ENCODE data around the gene MYOM1.

The MYOM1 gene

GRCh38 chr18:3156325-3156640 lies 63.5 kb downstream of the MYOM1 start:
- Histone ChIP-seq H3K36me3 (ENCODE audit: insufficient read depth, low read length) (no peaks in the 10 kb centered on the region), H3K27me3 (ENCODE audit: insufficient read depth, low read length) (no peaks in the 10 kb centered on the region), H3K4me1 (ENCODE audit: insufficient read depth, low read length) (no peaks in the 10 kb centered on the region), H3K4me3 (ENCODE audit: low read length) (no peak overlapping the region), H3K9me3 (ENCODE audit: low read length) (no peaks in the 10 kb centered on the region), H2AFZ (ENCODE audit: low read depth, low read length) (no peak overlapping the region)

DNA sequence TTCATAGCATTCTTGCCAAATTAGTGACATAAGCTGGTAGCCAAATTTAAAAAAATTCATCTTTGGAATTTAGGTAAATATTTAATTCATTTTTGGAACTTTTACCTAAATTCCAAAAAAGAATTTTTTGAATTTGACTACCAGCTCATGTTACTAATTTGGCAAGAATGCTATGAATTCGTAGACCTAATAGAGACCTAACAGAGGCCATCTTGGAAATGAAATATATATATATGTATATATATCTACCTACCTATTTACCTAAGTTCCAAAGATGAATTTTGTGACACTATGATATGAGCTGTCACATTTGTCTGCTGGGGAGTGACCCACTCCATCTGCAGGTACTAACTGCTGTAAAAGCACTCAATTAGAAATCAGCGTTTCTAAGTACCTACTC lies 65.6 kb downstream of the MYOM1 start:
- H3K27me3 ChIP-seq (ENCODE audit: insufficient read depth, low read length), result no peaks in the 10 kb centered on the region
- H3K4me3 ChIP-seq (ENCODE audit: low read length), result no peak overlapping the region
- no peaks in the 10 kb centered on the region for H3K36me3 ChIP-seq (ENCODE audit: insufficient read depth, low read length)
- H3K4me1 ChIP-seq (ENCODE audit: insufficient read depth, low read length), result no peaks in the 10 kb centered on the region
- no peaks in the 10 kb centered on the region for H3K9me3 ChIP-seq (ENCODE audit: low read length)
- no peak overlapping the region for H2AFZ ChIP-seq (ENCODE audit: low read depth, low read length)

DNA sequence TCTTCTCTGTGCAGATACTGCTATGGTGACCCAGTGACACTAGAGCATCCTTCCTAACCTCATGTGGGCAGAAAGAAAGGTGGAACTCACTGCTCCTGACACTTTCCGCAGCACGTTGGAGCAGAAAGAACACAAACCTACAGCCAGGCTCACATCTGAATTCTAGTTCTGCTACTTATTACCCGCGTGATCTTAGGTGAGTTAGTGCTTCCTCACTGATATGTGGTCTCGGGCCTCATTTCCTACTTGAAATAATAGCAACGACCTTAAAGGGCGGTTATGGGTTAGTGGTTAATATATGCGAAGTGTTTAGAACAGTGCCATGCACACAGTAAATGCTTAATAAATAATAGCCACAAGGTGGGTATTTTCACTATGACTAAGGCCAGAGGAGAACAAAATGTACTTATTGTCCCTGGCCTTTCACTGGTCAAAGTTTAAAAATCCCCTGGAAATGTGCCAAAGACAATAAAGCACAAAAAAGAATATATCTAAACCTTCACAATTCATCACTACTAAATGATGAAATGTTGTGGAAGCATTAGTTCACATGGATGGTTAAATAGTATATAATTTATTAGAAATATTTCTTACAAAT lies 66.6 kb downstream of the MYOM1 start:
- Histone ChIP-seq H3K4me1 (ENCODE audit: insufficient read depth, low read length) (no peaks in the 10 kb centered on the region), H3K4me3 (ENCODE audit: low read length) (no peak overlapping the region), H3K9me3 (ENCODE audit: low read length) (no peaks in the 10 kb centered on the region), H3K36me3 (ENCODE audit: insufficient read depth, low read length) (no peaks in the 10 kb centered on the region), H3K27me3 (ENCODE audit: insufficient read depth, low read length) (no peaks in the 10 kb centered on the region), H2AFZ (ENCODE audit: low read depth, low read length) (no peak overlapping the region)

DNA sequence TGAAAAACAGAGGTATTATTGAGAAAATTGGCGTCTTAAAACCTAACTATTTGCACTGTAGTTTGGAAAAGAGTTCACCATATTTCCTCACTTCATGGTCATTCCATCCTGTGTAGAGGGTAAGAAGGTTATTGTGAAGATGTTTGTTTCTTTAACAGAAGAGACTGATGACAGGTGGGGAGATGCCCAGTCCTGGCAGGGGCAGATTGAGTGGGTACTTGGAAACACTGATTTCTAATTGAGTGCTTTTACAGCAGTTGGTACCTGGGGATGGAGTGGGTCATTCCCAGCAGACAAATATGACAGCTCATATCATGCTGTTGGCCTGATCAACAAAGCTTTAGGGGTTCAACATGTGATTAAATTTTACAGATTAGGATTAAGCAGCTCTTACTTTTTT lies 67.5 kb downstream of the MYOM1 start:
- H3K27me3 ChIP-seq (ENCODE audit: insufficient read depth, low read length), result no peaks in the 10 kb centered on the region
- no peaks in the 10 kb centered on the region for H3K36me3 ChIP-seq (ENCODE audit: insufficient read depth, low read length)
- H2AFZ ChIP-seq (ENCODE audit: low read depth, low read length), result no peak overlapping the region
- H3K4me1 ChIP-seq (ENCODE audit: insufficient read depth, low read length), result no peaks in the 10 kb centered on the region
- H3K4me3 ChIP-seq (ENCODE audit: low read length), result no peak overlapping the region
- H3K9me3 ChIP-seq (ENCODE audit: low read length), result no peaks in the 10 kb centered on the region

GRCh38 chr18:3151399-3152264 lies 68.1 kb downstream of the MYOM1 start:
- Histone ChIP-seq H3K4me1 (ENCODE audit: insufficient read depth, low read length) (no peaks in the 10 kb centered on the region), H3K4me3 (ENCODE audit: low read length) (no peak overlapping the region), H2AFZ (ENCODE audit: low read depth, low read length) (no peak overlapping the region), H3K27me3 (ENCODE audit: insufficient read depth, low read length) (no peaks in the 10 kb centered on the region), H3K36me3 (ENCODE audit: insufficient read depth, low read length) (no peaks in the 10 kb centered on the region), H3K9me3 (ENCODE audit: low read length) (no peaks in the 10 kb centered on the region)

DNA sequence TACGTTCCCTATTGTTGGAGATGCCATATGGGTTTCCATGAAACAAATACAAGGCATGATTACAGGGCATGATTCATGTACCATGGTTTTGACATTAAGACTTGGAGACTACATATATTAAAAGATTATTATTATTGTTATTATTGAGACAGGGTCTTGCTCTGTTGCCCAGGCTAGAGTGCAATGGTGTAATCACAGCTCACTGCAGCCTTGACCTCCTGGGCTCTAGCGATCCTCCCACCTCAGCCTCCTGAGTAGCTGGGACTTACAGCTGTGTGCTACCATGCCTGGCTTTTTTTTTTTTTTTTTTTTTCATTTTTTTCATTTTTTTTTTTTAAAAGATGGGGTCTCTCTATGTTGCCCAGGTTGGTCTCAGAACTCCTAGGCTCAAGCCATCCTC lies 69.1 kb downstream of the MYOM1 start:
- Histone ChIP-seq H3K27me3 (ENCODE audit: insufficient read depth, low read length) (no peaks in the 10 kb centered on the region), H2AFZ (ENCODE audit: low read depth, low read length) (no peak overlapping the region), H3K36me3 (ENCODE audit: insufficient read depth, low read length) (no peaks in the 10 kb centered on the region), H3K9me3 (ENCODE audit: low read length) (no peaks in the 10 kb centered on the region), H3K4me3 (ENCODE audit: low read length) (no peak overlapping the region), H3K4me1 (ENCODE audit: insufficient read depth, low read length) (no peaks in the 10 kb centered on the region)

GRCh38 chr18:3150274-3150673 lies 69.5 kb downstream of the MYOM1 start:
- H2AFZ ChIP-seq (ENCODE audit: low read depth, low read length), result no peak overlapping the region
- H3K4me1 ChIP-seq (ENCODE audit: insufficient read depth, low read length), result no peaks in the 10 kb centered on the region
- no peaks in the 10 kb centered on the region for H3K27me3 ChIP-seq (ENCODE audit: insufficient read depth, low read length)
- H3K9me3 ChIP-seq (ENCODE audit: low read length), result no peaks in the 10 kb centered on the region
- no peak overlapping the region for H3K4me3 ChIP-seq (ENCODE audit: low read length)
- no peaks in the 10 kb centered on the region for H3K36me3 ChIP-seq (ENCODE audit: insufficient read depth, low read length)

GRCh38 chr18:3148930-3149535 lies 70.7 kb downstream of the MYOM1 start:
- Histone ChIP-seq H3K4me1 (ENCODE audit: insufficient read depth, low read length) (no peaks in the 10 kb centered on the region), H3K9me3 (ENCODE audit: low read length) (no peaks in the 10 kb centered on the region), H3K27me3 (ENCODE audit: insufficient read depth, low read length) (no peaks in the 10 kb centered on the region), H3K36me3 (ENCODE audit: insufficient read depth, low read length) (no peaks in the 10 kb centered on the region), H3K4me3 (ENCODE audit: low read length) (no peak overlapping the region), H2AFZ (ENCODE audit: low read depth, low read length) (no peak overlapping the region)

- Histone ChIP-seq H2AFZ (ENCODE audit: low read depth, low read length) (no peak overlapping the region), H3K27me3 (ENCODE audit: insufficient read depth, low read length) (no peaks in the 10 kb centered on the region), H3K4me3 (ENCODE audit: low read length) (no peak overlapping the region), H3K4me1 (ENCODE audit: insufficient read depth, low read length) (no peaks in the 10 kb centered on the region), H3K9me3 (ENCODE audit: low read length) (no peaks in the 10 kb centered on the region), H3K36me3 (ENCODE audit: insufficient read depth, low read length) (no peaks in the 10 kb centered on the region)
These were observed 71.7 kb downstream of the MYOM1 start for GRCh38 chr18:3147935-3148554.

GRCh38 chr18:3140986-3141639 lies 78.7 kb downstream of the MYOM1 start:
- Histone ChIP-seq H2AFZ (ENCODE audit: low read depth, low read length) (no peak overlapping the region), H3K4me3 (ENCODE audit: low read length) (no peak overlapping the region), H3K9me3 (ENCODE audit: low read length) (no peaks in the 10 kb centered on the region), H3K36me3 (ENCODE audit: insufficient read depth, low read length) (no peaks in the 10 kb centered on the region), H3K4me1 (ENCODE audit: insufficient read depth, low read length) (no peaks in the 10 kb centered on the region), H3K27me3 (ENCODE audit: insufficient read depth, low read length) (no peaks in the 10 kb centered on the region)

DNA sequence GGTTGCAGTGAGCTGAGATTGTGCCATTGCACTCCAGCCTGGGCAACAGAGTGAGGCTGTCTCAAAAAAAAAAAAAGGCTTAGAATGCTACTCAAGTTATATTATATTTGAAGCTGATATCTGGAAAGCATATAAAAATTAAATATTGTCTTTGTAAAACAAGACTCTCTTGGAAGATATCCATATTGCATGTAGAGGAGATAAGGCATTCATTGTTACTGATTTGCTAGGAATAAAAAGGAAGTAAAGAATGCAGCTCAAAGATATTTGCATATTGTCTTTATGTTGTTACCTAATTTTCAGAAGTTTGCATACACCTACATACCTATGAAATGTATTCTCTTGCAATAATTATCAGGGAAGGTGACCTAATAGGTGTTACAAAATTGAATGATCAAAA lies 79.4 kb downstream of the MYOM1 start:
- no peak overlapping the region for H2AFZ ChIP-seq (ENCODE audit: low read depth, low read length)

GRCh38 chr18:3139406-3139805 lies 80.4 kb downstream of the MYOM1 start:
- Histone ChIP-seq H3K9me3 (ENCODE audit: low read length) (no peaks in the 10 kb centered on the region), H3K4me3 (ENCODE audit: low read length) (no peak overlapping the region), H3K4me1 (ENCODE audit: insufficient read depth, low read length) (no peaks in the 10 kb centered on the region), H3K36me3 (ENCODE audit: insufficient read depth, low read length) (no peaks in the 10 kb centered on the region), H2AFZ (ENCODE audit: low read depth, low read length) (no peak overlapping the region), H3K27me3 (ENCODE audit: insufficient read depth, low read length) (no peaks in the 10 kb centered on the region)

More for the DNA sequence above, 79.4 kb downstream of the MYOM1 start:
- no peaks in the 10 kb centered on the region for H3K4me1 ChIP-seq (ENCODE audit: insufficient read depth, low read length)
- no peaks in the 10 kb centered on the region for H3K27me3 ChIP-seq (ENCODE audit: insufficient read depth, low read length)
- no peaks in the 10 kb centered on the region for H3K36me3 ChIP-seq (ENCODE audit: insufficient read depth, low read length)
- H3K9me3 ChIP-seq (ENCODE audit: low read length), result no peaks in the 10 kb centered on the region
- H3K4me3 ChIP-seq (ENCODE audit: low read length), result no peak overlapping the region

All from neuron (in vitro differentiated cells).